ENCODE results near the gene NCOA6. TPM values are rescaled to one million over a fixed set of nuclear protein-coding genes. Genes with fewer than 3 reads are reported as not detected.

Gene NCOA6
- total RNA-seq, 1 experiment from 2014 or later = 4.7 TPM

GRCh38 chr20:34706302-34706875, 119.1 kb downstream of the NCOA6 start:
- no peak overlapping the region for H3K4me3 ChIP-seq
- peaks cover 15% of the 10 kb centered on the region for H3K4me1 ChIP-seq (replicated peaks)
- no peaks in the 10 kb centered on the region for H3K27me3 ChIP-seq (replicated peaks)
- H3K36me3 ChIP-seq = peaks cover 7% of the 10 kb centered on the region
- no peak overlapping the region for H3K27ac ChIP-seq
- no peaks in the 10 kb centered on the region for H3K9me3 ChIP-seq (replicated peaks)
- no peak for DNase-seq (ENCODE audit: low read depth in 1 of 2, low spot score in 2 of 2)

GRCh38 chr20:34705397-34706301, 119.8 kb downstream of the NCOA6 start:
- peaks cover 5% of the 10 kb centered on the region for H3K36me3 ChIP-seq
- H3K9me3 ChIP-seq (replicated peaks) = no peaks in the 10 kb centered on the region
- peak in 1 of 2 experiments; percentile 26 for DNase-seq (ENCODE audit: low read depth in 1 of 2, low spot score in 2 of 2)
- no peak overlapping the region for H3K27ac ChIP-seq
- H3K4me1 ChIP-seq (replicated peaks) = peaks cover 18% of the 10 kb centered on the region
- H3K27me3 ChIP-seq (replicated peaks) = no peaks in the 10 kb centered on the region
- no peak overlapping the region for H3K4me3 ChIP-seq

GRCh38 chr20:34705008-34705396, 120.4 kb downstream of the NCOA6 start:
- Histone ChIP-seq H3K4me1 (replicated peaks) (peaks cover 18% of the 10 kb centered on the region), H3K9me3 (replicated peaks) (no peaks in the 10 kb centered on the region), H3K27ac (peak overlapping the region; percentile 99), H3K4me3 (peak overlapping the region; percentile 98), H3K27me3 (replicated peaks) (no peaks in the 10 kb centered on the region), H3K36me3 (peaks cover 5% of the 10 kb centered on the region)
- DNase-seq (ENCODE audit: low read depth in 1 of 2, low spot score in 2 of 2) = no peak

- peak within 1 kb of the TSS; percentile 99 for H3K27ac ChIP-seq
- DNase-seq (ENCODE audit: low read depth in 1 of 2, low spot score in 2 of 2) = peak; percentile 74 to 91
- H3K4me3 ChIP-seq = peak within 1 kb of the TSS; percentile 98
- no peaks in the 10 kb centered on the region for H3K27me3 ChIP-seq (replicated peaks)
- H3K4me1 ChIP-seq (replicated peaks) = peaks cover 18% of the 10 kb centered on the region
- H3K9me3 ChIP-seq (replicated peaks) = no peaks in the 10 kb centered on the region
- peaks cover 5% of the 10 kb centered on the region for H3K36me3 ChIP-seq
Observed at GRCh38 chr20:34704177-34705007, 121.1 kb downstream of the NCOA6 start, which contains the start of gene TP53INP2. Gene TP53INP2, plus strand, starts transcription at chr20:34704344. Its CDS starts 4,396 bp downstream, at chr20:34708740.

GRCh38 chr20:34703424-34704176, 121.9 kb downstream of the NCOA6 start:
- peak in 1 of 2 experiments; percentile 46 for DNase-seq (ENCODE audit: low read depth in 1 of 2, low spot score in 2 of 2)
- peaks cover 5% of the 10 kb centered on the region for H3K36me3 ChIP-seq
- peak overlapping the region; percentile 99 for H3K27ac ChIP-seq

GRCh38 chr20:34703061-34703423, 122.4 kb downstream of the NCOA6 start:
- no peaks in the 10 kb centered on the region for H3K9me3 ChIP-seq (replicated peaks)
- DNase-seq (ENCODE audit: low read depth in 1 of 2, low spot score in 2 of 2) = no peak
- peaks cover 18% of the 10 kb centered on the region for H3K4me1 ChIP-seq (replicated peaks)
- peak overlapping the region; percentile 98 for H3K4me3 ChIP-seq
- H3K36me3 ChIP-seq = peaks cover 5% of the 10 kb centered on the region
- H3K27ac ChIP-seq = no peak overlapping the region
- no peaks in the 10 kb centered on the region for H3K27me3 ChIP-seq (replicated peaks)

More at GRCh38 chr20:34703424-34704176, 121.9 kb downstream of the NCOA6 start:
- Histone ChIP-seq H3K9me3 (replicated peaks) (no peaks in the 10 kb centered on the region), H3K27me3 (replicated peaks) (no peaks in the 10 kb centered on the region), H3K4me3 (peak overlapping the region; percentile 98), H3K4me1 (replicated peaks) (peaks cover 18% of the 10 kb centered on the region)

GRCh38 chr20:34701405-34702085, 123.9 kb downstream of the NCOA6 start:
- Histone ChIP-seq H3K9me3 (replicated peaks) (no peaks in the 10 kb centered on the region), H3K27me3 (replicated peaks) (no peaks in the 10 kb centered on the region), H3K4me1 (replicated peaks) (peaks cover 18% of the 10 kb centered on the region), H3K36me3 (peaks cover 5% of the 10 kb centered on the region), H3K27ac (no peak overlapping the region), H3K4me3 (no peak overlapping the region)
- no peak for DNase-seq (ENCODE audit: low read depth in 1 of 2, low spot score in 2 of 2)

GRCh38 chr20:34693414-34693813, 132.0 kb downstream of the NCOA6 start:
- Histone ChIP-seq H3K9me3 (replicated peaks) (no peaks in the 10 kb centered on the region), H3K27ac (no peak overlapping the region), H3K27me3 (replicated peaks) (no peaks in the 10 kb centered on the region)

GRCh38 chr20:34691838-34692237, 133.6 kb downstream of the NCOA6 start:
- no peak overlapping the region for H3K27ac ChIP-seq
- no peaks in the 10 kb centered on the region; the same call in 1 of the 2 replicates for H3K4me1 ChIP-seq (replicated peaks)
- H3K4me3 ChIP-seq = no peak overlapping the region
- no peak for DNase-seq (ENCODE audit: low read depth in 1 of 2, low spot score in 2 of 2)
- no peaks in the 10 kb centered on the region for H3K36me3 ChIP-seq
- no peaks in the 10 kb centered on the region for H3K9me3 ChIP-seq (replicated peaks)
- H3K27me3 ChIP-seq (replicated peaks) = no peaks in the 10 kb centered on the region

More at GRCh38 chr20:34693414-34693813, 132.0 kb downstream of the NCOA6 start:
- DNase-seq (ENCODE audit: low read depth in 1 of 2, low spot score in 2 of 2) = no peak
- Histone ChIP-seq H3K36me3 (no peaks in the 10 kb centered on the region), H3K4me3 (no peak overlapping the region), H3K4me1 (replicated peaks) (no peaks in the 10 kb centered on the region; the same call in 1 of the 2 replicates)

GRCh38 chr20:34689486-34689885, 136.0 kb downstream of the NCOA6 start:
- Histone ChIP-seq H3K9me3 (replicated peaks) (no peaks in the 10 kb centered on the region), H3K4me1 (replicated peaks) (no peaks in the 10 kb centered on the region; the same call in 1 of the 2 replicates), H3K36me3 (no peaks in the 10 kb centered on the region), H3K4me3 (no peak overlapping the region), H3K27ac (peak overlapping the region; percentile 4; the same call in 1 of the 2 replicates), H3K27me3 (replicated peaks) (no peaks in the 10 kb centered on the region)
- peak; percentile 58 to 62 for DNase-seq (ENCODE audit: low read depth in 1 of 2, low spot score in 2 of 2)

- Histone ChIP-seq H3K4me3 (no peak overlapping the region), H3K9me3 (replicated peaks) (no peaks in the 10 kb centered on the region), H3K27me3 (replicated peaks) (no peaks in the 10 kb centered on the region), H3K4me1 (replicated peaks) (no peaks in the 10 kb centered on the region), H3K27ac (no peak overlapping the region), H3K36me3 (no peaks in the 10 kb centered on the region)
- DNase-seq (ENCODE audit: low read depth in 1 of 2, low spot score in 2 of 2) = no peak
Observed at GRCh38 chr20:34683667-34684066, 141.8 kb downstream of the NCOA6 start.

GRCh38 chr20:34680586-34681175, 144.8 kb downstream of the NCOA6 start:
- DNase-seq (ENCODE audit: low read depth in 1 of 2, low spot score in 2 of 2) = no peak
- no peaks in the 10 kb centered on the region for H3K9me3 ChIP-seq (replicated peaks)
- no peak overlapping the region for H3K4me3 ChIP-seq
- no peaks in the 10 kb centered on the region for H3K27me3 ChIP-seq (replicated peaks)
- H3K4me1 ChIP-seq (replicated peaks) = peaks cover 3% of the 10 kb centered on the region; the same call in 1 of the 2 replicates
- H3K36me3 ChIP-seq = no peaks in the 10 kb centered on the region
- H3K27ac ChIP-seq = no peak overlapping the region
